WTC11 (cell line): ENCODE measurements around the gene YARS2. TPM values are rescaled to one million over a fixed set of nuclear protein-coding genes. Genes with fewer than 3 reads are reported as not detected.

ENCODE experiments used
- ATAC-seq: fragments of 200-7000 bp; cut with Tn5 transposase; 2 replicates; pipeline ENCODE4 v1.10.0; 2021; ENCODE audit warnings: mild to moderate bottlenecking, moderate library complexity
- CTCF ChIA-PET: fragments of 300-600 bp; sonication (Branson Sonifier 250); formaldehyde crosslinking; loops from one replicate; lab custom pipeline; 2021; ENCODE audit warnings: antibody characterized with exemption; lab: Charles Lee
- POLR2A ChIA-PET: fragments of 350-600 bp; sonication (Branson Sonifier 250); formaldehyde crosslinking; loops from one replicate; lab custom pipeline; 2021; ENCODE audit warnings: antibody characterized with exemption; lab: Charles Lee
- DNase-seq: peaks from one replicate; pipeline ENCODE4 v3.0.0; 2021; ENCODE audit warnings: low spot score
- H3K27ac Mint-ChIP-seq: 2 replicates; pipeline ENCODE4 v1.8.0; 2021; ENCODE audit warnings: mixed read lengths
- H3K27me3 Mint-ChIP-seq: 2 replicates; pipeline ENCODE4 v1.8.0; 2021; ENCODE audit warnings: low read depth, mild to moderate bottlenecking, moderate library complexity, mixed read lengths
- H3K36me3 Mint-ChIP-seq: 2 replicates; pipeline ENCODE4 v1.8.0; 2021; ENCODE audit warnings: mixed read lengths
- H3K4me1 Mint-ChIP-seq: 2 replicates; pipeline ENCODE4 v1.8.0; 2022; ENCODE audit warnings: mixed read lengths
- H3K4me3 Mint-ChIP-seq: 2 replicates; pipeline ENCODE4 v1.8.0; 2021; ENCODE audit warnings: mild to moderate bottlenecking, moderate library complexity, mixed read lengths
- H3K9me3 Mint-ChIP-seq: 2 replicates; pipeline ENCODE4 v1.8.0; 2021; ENCODE audit warnings: mixed read lengths
- ATF1 ChIP-seq: sonication (generic); formaldehyde crosslinking; IDR thresholded peaks from 2 replicates; pipeline ENCODE4 v1.8.1; 2023; ENCODE audit warnings: mild to moderate bottlenecking, moderate library complexity, missing genetic modification reagents
- ETV6 ChIP-seq: sonication (generic); formaldehyde crosslinking; IDR thresholded peaks from 2 replicates; pipeline ENCODE4 v1.8.1; 2022; ENCODE audit warnings: mild to moderate bottlenecking, missing genetic modification reagents
- FOXJ3 ChIP-seq: sonication (generic); formaldehyde crosslinking; IDR thresholded peaks from 2 replicates; pipeline ENCODE4 v1.9.0; 2021; ENCODE audit warnings: missing genetic modification reagents, mild to moderate bottlenecking, borderline replicate concordance
- FOXK1 ChIP-seq: sonication (generic); formaldehyde crosslinking; IDR thresholded peaks from 2 replicates; pipeline ENCODE4 v1.8.0; 2022; ENCODE audit warnings: mild to moderate bottlenecking, moderate library complexity, missing genetic modification reagents
- GRHL2 ChIP-seq: fragments of 250-450 bp; sonication (Bioruptor Pico); IDR thresholded peaks from 2 replicates; pipeline ENCODE4 v1.8.0; 2022; ENCODE audit warnings: mild to moderate bottlenecking, moderate library complexity; ENCODE audit not compliant: insufficient replicate concordance, severe bottlenecking
- JAZF1 ChIP-seq: fragments of 250-450 bp; sonication (Bioruptor Pico); IDR thresholded peaks from 2 replicates; pipeline ENCODE4 v1.9.0; 2021; ENCODE audit warnings: moderate library complexity, mild to moderate bottlenecking, inconsistent platforms
- MXD4 ChIP-seq: fragments of 250-450 bp; sonication (Bioruptor Pico); IDR thresholded peaks from 2 replicates; pipeline ENCODE4 v1.8.0; 2021; ENCODE audit warnings: mild to moderate bottlenecking, moderate library complexity, borderline replicate concordance
- PRRX2 ChIP-seq: fragments of 250-450 bp; sonication (Bioruptor Pico); IDR thresholded peaks from 2 replicates; pipeline ENCODE4 v1.8.0; 2021; ENCODE audit warnings: mild to moderate bottlenecking
- RORB ChIP-seq: fragments of 250-450 bp; sonication (Bioruptor Pico); IDR thresholded peaks from 2 replicates; pipeline ENCODE4 v1.9.0; 2021; ENCODE audit warnings: mild to moderate bottlenecking
- SMAD3 ChIP-seq: sonication (generic); formaldehyde crosslinking; IDR thresholded peaks from 2 replicates; pipeline ENCODE4 v1.8.0; 2022; ENCODE audit warnings: missing genetic modification reagents, mild to moderate bottlenecking, borderline replicate concordance
- ZNF121 ChIP-seq: sonication (generic); formaldehyde crosslinking; IDR thresholded peaks from 2 replicates; pipeline ENCODE4 v1.8.0; 2023; ENCODE audit warnings: missing genetic modification reagents
- ZNF263 ChIP-seq: sonication (generic); formaldehyde crosslinking; IDR thresholded peaks from 2 replicates; pipeline ENCODE4 v1.8.1; 2022; ENCODE audit warnings: low read depth, mild to moderate bottlenecking, moderate library complexity, missing genetic modification reagents
- ZNF317 ChIP-seq: sonication (generic); formaldehyde crosslinking; IDR thresholded peaks from 2 replicates; pipeline ENCODE4 v1.8.1; 2023; ENCODE audit warnings: low read depth, mild to moderate bottlenecking, moderate library complexity, missing genetic modification reagents, borderline replicate concordance
- ZNF423 ChIP-seq: fragments of 250-450 bp; sonication (Bioruptor Pico); IDR thresholded peaks from 2 replicates; pipeline ENCODE4 v2.1.2; 2022; ENCODE audit warnings: mild to moderate bottlenecking, moderate library complexity
- total RNA-seq: library from RNA; stranded (reverse); gene quantifications from 3 replicates; pipeline ENCODE4 v1.2.3, GENCODE V29; 2021
- TF ChIP-seq, protein P1 (sequence below): sonication (generic); formaldehyde crosslinking; IDR thresholded peaks from 2 replicates; pipeline ENCODE4 v1.8.0; 2022; ENCODE audit warnings: mild to moderate bottlenecking, missing genetic modification reagents
- TF ChIP-seq, protein P2 (sequence below): sonication (generic); formaldehyde crosslinking; conservative IDR thresholded peaks from 2 replicates; pipeline ENCODE4 v1.8.1; 2023; ENCODE audit warnings: mild to moderate bottlenecking, low read depth, missing genetic modification reagents, moderate library complexity
- TF ChIP-seq, protein P3 (sequence below): sonication (generic); formaldehyde crosslinking; IDR thresholded peaks from 2 replicates; pipeline ENCODE4 v1.8.0; 2022; ENCODE audit warnings: missing genetic modification reagents
- TF ChIP-seq, protein P4 (sequence below): fragments of 200-600 bp; IDR thresholded peaks from 2 replicates; pipeline ENCODE4 v1.8.0; 2022; ENCODE audit warnings: antibody characterized with exemption
- TF ChIP-seq, protein P5 (sequence below): fragments of 250-450 bp; sonication (Bioruptor Pico); IDR thresholded peaks from 2 replicates; pipeline ENCODE4 v2.1.2; 2022; ENCODE audit warnings: mild to moderate bottlenecking, moderate library complexity
- TF ChIP-seq, protein P6 (sequence below): sonication (generic); formaldehyde crosslinking; IDR thresholded peaks from 2 replicates; pipeline ENCODE4 v1.8.1; 2023; ENCODE audit warnings: mild to moderate bottlenecking, missing genetic modification reagents
- TF ChIP-seq, protein P7 (sequence below): fragments of 250-450 bp; sonication (Bioruptor Pico); IDR thresholded peaks from 2 replicates; pipeline ENCODE4 v1.9.0; 2021; ENCODE audit warnings: mild to moderate bottlenecking

The YARS2 gene
- total RNA-seq, 1 experiment from 2014 or later: 41.4 TPM

DNA sequence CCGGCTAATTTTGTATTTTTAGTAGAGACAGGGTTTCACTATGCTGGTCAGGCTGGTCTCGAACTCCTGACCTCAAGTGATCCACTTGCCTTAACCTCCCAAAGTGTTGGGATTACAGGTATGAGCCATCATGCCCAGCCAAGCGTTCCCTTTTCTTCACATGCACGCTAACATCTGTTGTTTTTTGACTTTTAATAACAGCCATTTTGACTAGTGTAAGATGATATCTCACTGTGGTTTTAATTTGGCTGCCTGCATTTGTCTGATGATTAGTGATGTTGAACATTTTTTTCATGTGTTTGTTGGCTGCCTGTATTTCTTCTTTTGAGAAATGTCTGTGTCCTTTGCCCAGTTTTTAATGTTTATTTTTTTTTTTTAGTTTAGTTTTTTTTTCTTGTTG lies 10.2 kb upstream of the YARS2 start (continued):
- TF ChIP-seq, protein P1, sequence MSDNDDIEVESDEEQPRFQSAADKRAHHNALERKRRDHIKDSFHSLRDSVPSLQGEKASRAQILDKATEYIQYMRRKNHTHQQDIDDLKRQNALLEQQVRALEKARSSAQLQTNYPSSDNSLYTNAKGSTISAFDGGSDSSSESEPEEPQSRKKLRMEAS (CRISPR knock-in tag): no peak
- TF ChIP-seq FOXJ3 (CRISPR knock-in tag): no peak
- TF ChIP-seq, protein P2, sequence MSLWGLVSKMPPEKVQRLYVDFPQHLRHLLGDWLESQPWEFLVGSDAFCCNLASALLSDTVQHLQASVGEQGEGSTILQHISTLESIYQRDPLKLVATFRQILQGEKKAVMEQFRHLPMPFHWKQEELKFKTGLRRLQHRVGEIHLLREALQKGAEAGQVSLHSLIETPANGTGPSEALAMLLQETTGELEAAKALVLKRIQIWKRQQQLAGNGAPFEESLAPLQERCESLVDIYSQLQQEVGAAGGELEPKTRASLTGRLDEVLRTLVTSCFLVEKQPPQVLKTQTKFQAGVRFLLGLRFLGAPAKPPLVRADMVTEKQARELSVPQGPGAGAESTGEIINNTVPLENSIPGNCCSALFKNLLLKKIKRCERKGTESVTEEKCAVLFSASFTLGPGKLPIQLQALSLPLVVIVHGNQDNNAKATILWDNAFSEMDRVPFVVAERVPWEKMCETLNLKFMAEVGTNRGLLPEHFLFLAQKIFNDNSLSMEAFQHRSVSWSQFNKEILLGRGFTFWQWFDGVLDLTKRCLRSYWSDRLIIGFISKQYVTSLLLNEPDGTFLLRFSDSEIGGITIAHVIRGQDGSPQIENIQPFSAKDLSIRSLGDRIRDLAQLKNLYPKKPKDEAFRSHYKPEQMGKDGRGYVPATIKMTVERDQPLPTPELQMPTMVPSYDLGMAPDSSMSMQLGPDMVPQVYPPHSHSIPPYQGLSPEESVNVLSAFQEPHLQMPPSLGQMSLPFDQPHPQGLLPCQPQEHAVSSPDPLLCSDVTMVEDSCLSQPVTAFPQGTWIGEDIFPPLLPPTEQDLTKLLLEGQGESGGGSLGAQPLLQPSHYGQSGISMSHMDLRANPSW (CRISPR knock-in tag): no peak

DNA sequence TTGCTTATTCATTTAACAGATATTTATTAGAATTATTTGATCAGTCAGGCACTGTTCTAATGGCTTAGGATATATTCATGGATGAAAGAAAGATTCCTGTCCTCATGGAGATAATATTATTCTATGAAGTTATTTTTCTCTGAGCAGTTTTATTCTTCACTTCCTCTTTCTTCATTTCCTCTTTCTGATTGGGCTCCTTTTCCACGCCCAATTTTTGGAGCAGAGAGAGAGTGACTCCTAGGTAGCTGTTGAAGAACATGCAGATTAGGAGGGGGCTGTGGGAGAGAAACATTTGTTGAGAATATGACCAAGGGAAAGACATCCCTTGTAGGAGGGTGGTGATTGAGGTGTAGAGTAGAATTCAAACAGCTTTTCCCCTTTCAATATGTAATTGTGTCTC lies 6.0 kb upstream of the YARS2 start:
- Mint-ChIP-seq H3K36me3 (no peaks in the 10 kb centered on the region), H3K4me1 (peaks cover 1% of the 10 kb centered on the region), H3K9me3 (no peaks in the 10 kb centered on the region), H3K27ac (no peak overlapping the region), H3K27me3 (no peaks in the 10 kb centered on the region; the same call in 1 of the 2 replicates), H3K4me3 (no peak overlapping the region)
- no peak for DNase-seq
- POLR2A ChIA-PET: interaction anchor here (1.1 kb wide), 1 partner anchor 12 kb away, joined by 4 read pairs; no protein-coding TSS in a partner anchor
- no peak for ATAC-seq
- CTCF ChIA-PET: no interaction called here
- TF ChIP-seq ETV6 (no peak), ATF1 (CRISPR knock-in tag) (no peak), FOXK1 (CRISPR knock-in tag) (no peak), RORB (CRISPR knock-in tag) (no peak), SMAD3 (no peak), ZNF121 (CRISPR knock-in tag) (no peak), ZNF263 (CRISPR knock-in tag) (no peak), GRHL2 (no peak), ZNF317 (CRISPR knock-in tag) (no peak), PRRX2 (CRISPR knock-in tag) (no peak), MXD4 (no peak), ZNF423 (CRISPR knock-in tag) (no peak), JAZF1 (CRISPR knock-in tag) (no peak)
- TF ChIP-seq, protein P3, sequence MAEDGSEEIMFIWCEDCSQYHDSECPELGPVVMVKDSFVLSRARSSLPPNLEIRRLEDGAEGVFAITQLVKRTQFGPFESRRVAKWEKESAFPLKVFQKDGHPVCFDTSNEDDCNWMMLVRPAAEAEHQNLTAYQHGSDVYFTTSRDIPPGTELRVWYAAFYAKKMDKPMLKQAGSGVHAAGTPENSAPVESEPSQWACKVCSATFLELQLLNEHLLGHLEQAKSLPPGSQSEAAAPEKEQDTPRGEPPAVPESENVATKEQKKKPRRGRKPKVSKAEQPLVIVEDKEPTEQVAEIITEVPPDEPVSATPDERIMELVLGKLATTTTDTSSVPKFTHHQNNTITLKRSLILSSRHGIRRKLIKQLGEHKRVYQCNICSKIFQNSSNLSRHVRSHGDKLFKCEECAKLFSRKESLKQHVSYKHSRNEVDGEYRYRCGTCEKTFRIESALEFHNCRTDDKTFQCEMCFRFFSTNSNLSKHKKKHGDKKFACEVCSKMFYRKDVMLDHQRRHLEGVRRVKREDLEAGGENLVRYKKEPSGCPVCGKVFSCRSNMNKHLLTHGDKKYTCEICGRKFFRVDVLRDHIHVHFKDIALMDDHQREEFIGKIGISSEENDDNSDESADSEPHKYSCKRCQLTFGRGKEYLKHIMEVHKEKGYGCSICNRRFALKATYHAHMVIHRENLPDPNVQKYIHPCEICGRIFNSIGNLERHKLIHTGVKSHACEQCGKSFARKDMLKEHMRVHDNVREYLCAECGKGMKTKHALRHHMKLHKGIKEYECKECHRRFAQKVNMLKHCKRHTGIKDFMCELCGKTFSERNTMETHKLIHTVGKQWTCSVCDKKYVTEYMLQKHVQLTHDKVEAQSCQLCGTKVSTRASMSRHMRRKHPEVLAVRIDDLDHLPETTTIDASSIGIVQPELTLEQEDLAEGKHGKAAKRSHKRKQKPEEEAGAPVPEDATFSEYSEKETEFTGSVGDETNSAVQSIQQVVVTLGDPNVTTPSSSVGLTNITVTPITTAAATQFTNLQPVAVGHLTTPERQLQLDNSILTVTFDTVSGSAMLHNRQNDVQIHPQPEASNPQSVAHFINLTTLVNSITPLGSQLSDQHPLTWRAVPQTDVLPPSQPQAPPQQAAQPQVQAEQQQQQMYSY (CRISPR knock-in tag): no peak
- TF ChIP-seq, protein P4, sequence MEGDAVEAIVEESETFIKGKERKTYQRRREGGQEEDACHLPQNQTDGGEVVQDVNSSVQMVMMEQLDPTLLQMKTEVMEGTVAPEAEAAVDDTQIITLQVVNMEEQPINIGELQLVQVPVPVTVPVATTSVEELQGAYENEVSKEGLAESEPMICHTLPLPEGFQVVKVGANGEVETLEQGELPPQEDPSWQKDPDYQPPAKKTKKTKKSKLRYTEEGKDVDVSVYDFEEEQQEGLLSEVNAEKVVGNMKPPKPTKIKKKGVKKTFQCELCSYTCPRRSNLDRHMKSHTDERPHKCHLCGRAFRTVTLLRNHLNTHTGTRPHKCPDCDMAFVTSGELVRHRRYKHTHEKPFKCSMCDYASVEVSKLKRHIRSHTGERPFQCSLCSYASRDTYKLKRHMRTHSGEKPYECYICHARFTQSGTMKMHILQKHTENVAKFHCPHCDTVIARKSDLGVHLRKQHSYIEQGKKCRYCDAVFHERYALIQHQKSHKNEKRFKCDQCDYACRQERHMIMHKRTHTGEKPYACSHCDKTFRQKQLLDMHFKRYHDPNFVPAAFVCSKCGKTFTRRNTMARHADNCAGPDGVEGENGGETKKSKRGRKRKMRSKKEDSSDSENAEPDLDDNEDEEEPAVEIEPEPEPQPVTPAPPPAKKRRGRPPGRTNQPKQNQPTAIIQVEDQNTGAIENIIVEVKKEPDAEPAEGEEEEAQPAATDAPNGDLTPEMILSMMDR: no peak
- TF ChIP-seq, protein P5, sequence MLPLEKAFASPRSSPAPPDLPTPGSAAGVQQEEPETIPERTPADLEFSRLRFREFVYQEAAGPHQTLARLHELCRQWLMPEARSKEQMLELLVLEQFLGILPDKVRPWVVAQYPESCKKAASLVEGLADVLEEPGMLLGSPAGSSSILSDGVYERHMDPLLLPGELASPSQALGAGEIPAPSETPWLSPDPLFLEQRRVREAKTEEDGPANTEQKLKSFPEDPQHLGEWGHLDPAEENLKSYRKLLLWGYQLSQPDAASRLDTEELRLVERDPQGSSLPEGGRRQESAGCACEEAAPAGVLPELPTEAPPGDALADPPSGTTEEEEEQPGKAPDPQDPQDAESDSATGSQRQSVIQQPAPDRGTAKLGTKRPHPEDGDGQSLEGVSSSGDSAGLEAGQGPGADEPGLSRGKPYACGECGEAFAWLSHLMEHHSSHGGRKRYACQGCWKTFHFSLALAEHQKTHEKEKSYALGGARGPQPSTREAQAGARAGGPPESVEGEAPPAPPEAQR (CRISPR knock-in tag): no peak
- TF ChIP-seq, protein P6, sequence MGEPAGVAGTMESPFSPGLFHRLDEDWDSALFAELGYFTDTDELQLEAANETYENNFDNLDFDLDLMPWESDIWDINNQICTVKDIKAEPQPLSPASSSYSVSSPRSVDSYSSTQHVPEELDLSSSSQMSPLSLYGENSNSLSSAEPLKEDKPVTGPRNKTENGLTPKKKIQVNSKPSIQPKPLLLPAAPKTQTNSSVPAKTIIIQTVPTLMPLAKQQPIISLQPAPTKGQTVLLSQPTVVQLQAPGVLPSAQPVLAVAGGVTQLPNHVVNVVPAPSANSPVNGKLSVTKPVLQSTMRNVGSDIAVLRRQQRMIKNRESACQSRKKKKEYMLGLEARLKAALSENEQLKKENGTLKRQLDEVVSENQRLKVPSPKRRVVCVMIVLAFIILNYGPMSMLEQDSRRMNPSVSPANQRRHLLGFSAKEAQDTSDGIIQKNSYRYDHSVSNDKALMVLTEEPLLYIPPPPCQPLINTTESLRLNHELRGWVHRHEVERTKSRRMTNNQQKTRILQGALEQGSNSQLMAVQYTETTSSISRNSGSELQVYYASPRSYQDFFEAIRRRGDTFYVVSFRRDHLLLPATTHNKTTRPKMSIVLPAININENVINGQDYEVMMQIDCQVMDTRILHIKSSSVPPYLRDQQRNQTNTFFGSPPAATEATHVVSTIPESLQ: no peak
- TF ChIP-seq, protein P7, sequence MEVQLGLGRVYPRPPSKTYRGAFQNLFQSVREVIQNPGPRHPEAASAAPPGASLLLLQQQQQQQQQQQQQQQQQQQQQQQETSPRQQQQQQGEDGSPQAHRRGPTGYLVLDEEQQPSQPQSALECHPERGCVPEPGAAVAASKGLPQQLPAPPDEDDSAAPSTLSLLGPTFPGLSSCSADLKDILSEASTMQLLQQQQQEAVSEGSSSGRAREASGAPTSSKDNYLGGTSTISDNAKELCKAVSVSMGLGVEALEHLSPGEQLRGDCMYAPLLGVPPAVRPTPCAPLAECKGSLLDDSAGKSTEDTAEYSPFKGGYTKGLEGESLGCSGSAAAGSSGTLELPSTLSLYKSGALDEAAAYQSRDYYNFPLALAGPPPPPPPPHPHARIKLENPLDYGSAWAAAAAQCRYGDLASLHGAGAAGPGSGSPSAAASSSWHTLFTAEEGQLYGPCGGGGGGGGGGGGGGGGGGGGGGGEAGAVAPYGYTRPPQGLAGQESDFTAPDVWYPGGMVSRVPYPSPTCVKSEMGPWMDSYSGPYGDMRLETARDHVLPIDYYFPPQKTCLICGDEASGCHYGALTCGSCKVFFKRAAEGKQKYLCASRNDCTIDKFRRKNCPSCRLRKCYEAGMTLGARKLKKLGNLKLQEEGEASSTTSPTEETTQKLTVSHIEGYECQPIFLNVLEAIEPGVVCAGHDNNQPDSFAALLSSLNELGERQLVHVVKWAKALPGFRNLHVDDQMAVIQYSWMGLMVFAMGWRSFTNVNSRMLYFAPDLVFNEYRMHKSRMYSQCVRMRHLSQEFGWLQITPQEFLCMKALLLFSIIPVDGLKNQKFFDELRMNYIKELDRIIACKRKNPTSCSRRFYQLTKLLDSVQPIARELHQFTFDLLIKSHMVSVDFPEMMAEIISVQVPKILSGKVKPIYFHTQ (CRISPR knock-in tag): no peak
